Calu3 (cell line): ENCODE measurements around the gene ABTB2. TPM values are rescaled to one million over a fixed set of nuclear protein-coding genes. Genes with fewer than 3 reads are reported as not detected.
"Not testable (repeated sequence)": the region's sequence is repeated elsewhere in the genome, so short reads cannot be mapped to it uniquely, and the experiment has no call there.

ENCODE experiments used
- BruUV-seq: library from RNA; stranded (reverse); fragments of 400-500 nt; replicated peaks from 2 replicates; lab custom pipeline; 2021; lab: Mats Ljungman, UMichigan
- CTCF ChIA-PET: fragments of 300-600 bp; sonication (Branson Sonifier 250); formaldehyde crosslinking; loops from one replicate; lab custom pipeline; 2022; ENCODE audit warnings: antibody characterized with exemption; lab: Charles Lee
- DNase-seq: peaks from one replicate; pipeline ENCODE4 v3.0.0; 2022
- H3K27ac Mint-ChIP-seq: one replicate; pipeline ENCODE4 v1.8.0; 2022; ENCODE audit warnings: mixed read lengths; ENCODE audit not compliant: unreplicated experiment
- H3K27me3 Mint-ChIP-seq: one replicate; pipeline ENCODE4 v1.8.0; 2022; ENCODE audit warnings: mixed read lengths; ENCODE audit not compliant: unreplicated experiment
- H3K36me3 Mint-ChIP-seq: one replicate; pipeline ENCODE4 v1.8.0; 2022; ENCODE audit warnings: mild to moderate bottlenecking, moderate library complexity, mixed read lengths; ENCODE audit not compliant: insufficient read depth, unreplicated experiment
- H3K4me1 Mint-ChIP-seq: one replicate; pipeline ENCODE4 v1.8.0; 2022; ENCODE audit warnings: mild to moderate bottlenecking, low read depth, mixed read lengths; ENCODE audit not compliant: unreplicated experiment
- H3K4me3 Mint-ChIP-seq: one replicate; pipeline ENCODE4 v1.8.0; 2022; ENCODE audit warnings: mild to moderate bottlenecking, low read depth, moderate library complexity, mixed read lengths; ENCODE audit not compliant: unreplicated experiment
- H3K9me3 Mint-ChIP-seq: one replicate; pipeline ENCODE4 v1.8.0; 2022; ENCODE audit warnings: low read depth, mixed read lengths; ENCODE audit not compliant: unreplicated experiment
- intact Hi-C: fragments of 100-400 bp; cut with micrococcal nuclease; formaldehyde crosslinking; loops from one replicate; pipeline ENCODE4 v1.10.0; 2022; ENCODE audit not compliant: unreplicated experiment
- total RNA-seq: library from RNA; stranded (reverse); gene quantifications from 2 replicates; pipeline ENCODE4 v1.2.3, GENCODE V29; 2022
- TF ChIP-seq, protein P1 (sequence below): fragments of 200-600 bp; IDR thresholded peaks from one replicate; pipeline ENCODE4 v1.8.0; 2022; ENCODE audit warnings: antibody characterized with exemption; ENCODE audit not compliant: unreplicated experiment

ABTB2 gene
- total RNA-seq, 1 experiment from 2014 or later = 24.8 TPM

DNA sequence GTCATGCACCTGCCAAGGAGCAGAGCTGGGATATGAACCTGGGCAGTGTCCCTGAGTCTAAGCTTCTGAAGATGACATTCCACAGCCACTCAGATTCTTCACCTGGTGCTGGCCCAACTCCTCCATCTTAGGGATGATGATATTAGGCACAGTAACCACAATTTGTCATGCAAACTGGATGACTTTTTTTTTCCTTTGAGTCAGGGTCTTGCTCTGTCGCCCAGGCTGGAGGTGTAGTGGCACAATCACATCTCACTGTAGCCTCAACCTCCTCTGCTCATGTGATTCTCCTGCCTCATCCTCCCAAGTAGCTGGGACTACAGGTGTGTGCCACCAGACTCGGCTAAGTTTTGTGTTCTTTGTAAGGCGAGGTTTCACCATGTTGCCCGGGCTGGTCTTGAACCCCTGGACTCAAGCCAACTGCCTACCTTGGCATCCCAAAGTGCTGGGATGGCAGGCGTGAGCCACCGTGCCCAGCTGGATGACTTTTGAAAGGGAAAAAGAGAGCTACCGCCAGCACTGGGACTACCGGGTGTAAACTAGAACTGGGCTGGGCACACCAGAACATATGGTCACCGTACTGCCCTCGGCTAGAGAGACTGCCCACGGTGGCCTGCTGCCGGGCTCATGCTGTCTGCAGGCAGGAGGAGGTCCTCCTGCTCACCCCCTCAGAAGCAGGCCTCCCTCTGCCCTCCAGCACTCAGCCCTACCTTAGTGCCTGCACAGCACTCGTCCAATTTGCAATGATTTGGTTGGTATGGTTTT lies 174.7 kb downstream of the ABTB2 start:
- DNase-seq = no peak
- H3K4me1 Mint-ChIP-seq = peaks cover 4% of the 10 kb centered on the region
- no peaks in the 10 kb centered on the region for H3K27me3 Mint-ChIP-seq
- TF ChIP-seq, protein P1, sequence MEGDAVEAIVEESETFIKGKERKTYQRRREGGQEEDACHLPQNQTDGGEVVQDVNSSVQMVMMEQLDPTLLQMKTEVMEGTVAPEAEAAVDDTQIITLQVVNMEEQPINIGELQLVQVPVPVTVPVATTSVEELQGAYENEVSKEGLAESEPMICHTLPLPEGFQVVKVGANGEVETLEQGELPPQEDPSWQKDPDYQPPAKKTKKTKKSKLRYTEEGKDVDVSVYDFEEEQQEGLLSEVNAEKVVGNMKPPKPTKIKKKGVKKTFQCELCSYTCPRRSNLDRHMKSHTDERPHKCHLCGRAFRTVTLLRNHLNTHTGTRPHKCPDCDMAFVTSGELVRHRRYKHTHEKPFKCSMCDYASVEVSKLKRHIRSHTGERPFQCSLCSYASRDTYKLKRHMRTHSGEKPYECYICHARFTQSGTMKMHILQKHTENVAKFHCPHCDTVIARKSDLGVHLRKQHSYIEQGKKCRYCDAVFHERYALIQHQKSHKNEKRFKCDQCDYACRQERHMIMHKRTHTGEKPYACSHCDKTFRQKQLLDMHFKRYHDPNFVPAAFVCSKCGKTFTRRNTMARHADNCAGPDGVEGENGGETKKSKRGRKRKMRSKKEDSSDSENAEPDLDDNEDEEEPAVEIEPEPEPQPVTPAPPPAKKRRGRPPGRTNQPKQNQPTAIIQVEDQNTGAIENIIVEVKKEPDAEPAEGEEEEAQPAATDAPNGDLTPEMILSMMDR = no peak
- H3K27ac Mint-ChIP-seq = no peak overlapping the region
- H3K9me3 Mint-ChIP-seq = no peaks in the 10 kb centered on the region
- no peak overlapping the region for H3K4me3 Mint-ChIP-seq
- no TSS peak for BruUV-seq
- intact Hi-C loops = no loop called here
- CTCF ChIA-PET = interaction anchor here (0.6 kb wide), 1 partner anchor 432 kb away, joined by 11 read pairs; no protein-coding TSS in a partner anchor
- peaks cover 9% of the 10 kb centered on the region for H3K36me3 Mint-ChIP-seq

GRCh38 chr11:34182425-34182824 lies 175.4 kb downstream of the ABTB2 start:
- no peaks in the 10 kb centered on the region for H3K9me3 Mint-ChIP-seq
- H3K36me3 Mint-ChIP-seq = peaks cover 9% of the 10 kb centered on the region
- BruUV-seq = no TSS peak
- H3K27ac Mint-ChIP-seq = no peak overlapping the region
- CTCF ChIA-PET = interaction anchor here (0.6 kb wide), 1 partner anchor 432 kb away, joined by 11 read pairs; no protein-coding TSS in a partner anchor
- intact Hi-C loops = no loop called here
- DNase-seq = no peak
- H3K4me1 Mint-ChIP-seq = no peaks in the 10 kb centered on the region
- no peak overlapping the region for H3K4me3 Mint-ChIP-seq
- TF ChIP-seq, protein P1 = no peak
- H3K27me3 Mint-ChIP-seq = no peaks in the 10 kb centered on the region

- intact Hi-C loops = no loop called here
- no peaks in the 10 kb centered on the region for H3K27me3 Mint-ChIP-seq
- CTCF ChIA-PET = no interaction called here
- BruUV-seq = no TSS peak
- peaks cover 9% of the 10 kb centered on the region for H3K36me3 Mint-ChIP-seq
- H3K9me3 Mint-ChIP-seq = no peaks in the 10 kb centered on the region
- no peak overlapping the region for H3K27ac Mint-ChIP-seq
- TF ChIP-seq, protein P1 = no peak
- DNase-seq = no peak
- no peak overlapping the region for H3K4me3 Mint-ChIP-seq
- H3K4me1 Mint-ChIP-seq = no peaks in the 10 kb centered on the region
These were observed 175.9 kb downstream of the ABTB2 start for GRCh38 chr11:34181856-34182405.

DNA sequence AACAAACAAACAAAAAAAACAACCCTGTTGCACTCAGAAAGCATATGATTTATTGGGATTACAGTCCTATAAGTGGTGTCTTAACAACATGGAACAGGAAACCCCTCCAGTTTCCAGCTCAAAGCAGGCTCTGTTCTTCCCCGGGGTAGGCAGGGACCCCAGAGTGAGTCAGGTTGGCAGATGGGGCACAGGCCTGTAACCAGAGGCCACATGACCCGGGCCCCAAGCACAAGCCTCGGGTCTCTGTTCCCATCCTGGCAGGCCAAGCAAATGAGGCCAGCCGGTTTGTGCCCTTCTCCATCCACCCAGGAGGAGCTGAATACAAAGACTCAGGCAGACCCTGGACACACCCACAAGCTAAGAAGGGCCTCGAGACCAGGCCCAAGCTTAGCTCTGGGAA lies 176.6 kb downstream of the ABTB2 start:
- no peak overlapping the region for H3K27ac Mint-ChIP-seq

GRCh38 chr11:34180814-34181165 lies 177.0 kb downstream of the ABTB2 start:
- intact Hi-C loops, H3K36me3 Mint-ChIP-seq, H3K27ac Mint-ChIP-seq, BruUV-seq, H3K27me3 Mint-ChIP-seq, H3K4me1 Mint-ChIP-seq, DNase-seq, H3K9me3 Mint-ChIP-seq, H3K4me3 Mint-ChIP-seq: not testable (repeated sequence)
- CTCF ChIA-PET = interaction anchor here (1.1 kb wide), 1 partner anchor 177 kb away, joined by 4 read pairs; the partner anchor contains the start of gene ABTB2

More for the DNA sequence above, 176.6 kb downstream of the ABTB2 start:
- no TSS peak for BruUV-seq
- peaks cover 6% of the 10 kb centered on the region for H3K4me1 Mint-ChIP-seq
- intact Hi-C loops = no loop called here
- TF ChIP-seq, protein P1 = no peak
- CTCF ChIA-PET = interaction anchor here (1.1 kb wide), 1 partner anchor 177 kb away, joined by 4 read pairs; the partner anchor contains the start of gene ABTB2
- H3K4me3 Mint-ChIP-seq = no peak overlapping the region
- H3K27me3 Mint-ChIP-seq = no peaks in the 10 kb centered on the region
- no peak for DNase-seq
- H3K36me3 Mint-ChIP-seq = peaks cover 4% of the 10 kb centered on the region
- H3K9me3 Mint-ChIP-seq = no peaks in the 10 kb centered on the region
